GM13977 (cell line): Measurements from ENCODE around the gene SCARB1.

ENCODE experiments used
- DNase-seq: peaks from one replicate; pipeline ENCODE4 v3.0.0; 2012; ENCODE audit warnings: low spot score
- in situ Hi-C: fragments of 300-500 bp; cut with MboI; formaldehyde crosslinking; loops from one replicate; pipeline ENCODE4 v1.12.0; 2022; ENCODE audit warnings: low sequenced_read_pairs, low pct_unique_long_range_greater_than_20kb, mixed read lengths, inconsistent platforms; ENCODE audit not compliant: unreplicated experiment
- TF ChIP-seq, protein P1 (sequence below): IDR thresholded peaks from 2 replicates; pipeline ENCODE4 v1.5.1; 2012; ENCODE audit warnings: mild to moderate bottlenecking, control low read depth; ENCODE audit not compliant: insufficient read depth; ENCODE audit errors: extremely low read depth, missing control alignments

SCARB1 gene

DNA sequence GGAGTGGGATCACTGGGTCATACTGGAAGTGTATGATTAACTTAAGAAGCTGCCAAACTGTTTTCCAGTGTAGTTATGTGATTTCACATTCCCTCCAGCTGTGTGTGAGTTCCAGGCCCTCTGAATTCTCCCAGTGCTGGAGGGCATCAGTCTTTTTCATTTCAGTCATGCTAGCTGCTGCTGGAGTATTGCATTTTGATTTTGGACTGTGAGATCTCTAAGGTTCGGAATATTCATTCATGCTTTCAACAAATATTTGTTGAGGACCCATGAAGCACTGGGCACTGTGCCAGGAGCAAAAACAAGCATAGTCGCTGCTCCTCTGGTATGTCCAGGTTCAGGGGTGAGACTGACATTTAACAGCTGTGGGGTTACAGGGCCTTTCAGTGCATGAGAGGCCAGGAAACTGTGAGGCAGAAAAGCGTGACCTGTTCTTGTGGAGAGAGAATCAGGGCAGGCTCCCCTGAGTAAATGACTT lies 133.2 kb downstream of the SCARB1 start:
- in situ Hi-C loops: no loop called here
- no peak for DNase-seq
- TF ChIP-seq, protein P1, sequence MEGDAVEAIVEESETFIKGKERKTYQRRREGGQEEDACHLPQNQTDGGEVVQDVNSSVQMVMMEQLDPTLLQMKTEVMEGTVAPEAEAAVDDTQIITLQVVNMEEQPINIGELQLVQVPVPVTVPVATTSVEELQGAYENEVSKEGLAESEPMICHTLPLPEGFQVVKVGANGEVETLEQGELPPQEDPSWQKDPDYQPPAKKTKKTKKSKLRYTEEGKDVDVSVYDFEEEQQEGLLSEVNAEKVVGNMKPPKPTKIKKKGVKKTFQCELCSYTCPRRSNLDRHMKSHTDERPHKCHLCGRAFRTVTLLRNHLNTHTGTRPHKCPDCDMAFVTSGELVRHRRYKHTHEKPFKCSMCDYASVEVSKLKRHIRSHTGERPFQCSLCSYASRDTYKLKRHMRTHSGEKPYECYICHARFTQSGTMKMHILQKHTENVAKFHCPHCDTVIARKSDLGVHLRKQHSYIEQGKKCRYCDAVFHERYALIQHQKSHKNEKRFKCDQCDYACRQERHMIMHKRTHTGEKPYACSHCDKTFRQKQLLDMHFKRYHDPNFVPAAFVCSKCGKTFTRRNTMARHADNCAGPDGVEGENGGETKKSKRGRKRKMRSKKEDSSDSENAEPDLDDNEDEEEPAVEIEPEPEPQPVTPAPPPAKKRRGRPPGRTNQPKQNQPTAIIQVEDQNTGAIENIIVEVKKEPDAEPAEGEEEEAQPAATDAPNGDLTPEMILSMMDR: no peak

DNA sequence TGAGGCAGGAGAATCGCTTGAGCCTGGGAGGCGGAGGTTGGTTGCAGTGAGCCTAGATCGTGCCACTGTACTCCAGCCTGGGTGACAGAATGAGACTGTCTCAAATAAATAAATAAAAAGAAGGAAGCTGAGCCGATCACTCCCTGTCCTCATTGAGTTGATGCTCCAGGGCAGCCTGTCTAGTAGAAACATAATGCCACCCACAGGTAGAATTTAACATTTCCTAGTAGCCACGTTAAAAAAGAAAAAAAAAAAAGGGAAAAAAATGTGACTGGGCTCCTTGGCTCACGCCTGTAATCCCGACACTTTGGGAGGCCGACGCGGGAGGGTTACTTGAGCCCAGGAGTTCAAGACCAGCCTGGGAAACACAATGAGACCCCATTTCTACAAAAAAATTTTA lies 135.7 kb downstream of the SCARB1 start:
- TF ChIP-seq, protein P1: no peak
- DNase-seq: no peak
- in situ Hi-C loops: no loop called here

DNA sequence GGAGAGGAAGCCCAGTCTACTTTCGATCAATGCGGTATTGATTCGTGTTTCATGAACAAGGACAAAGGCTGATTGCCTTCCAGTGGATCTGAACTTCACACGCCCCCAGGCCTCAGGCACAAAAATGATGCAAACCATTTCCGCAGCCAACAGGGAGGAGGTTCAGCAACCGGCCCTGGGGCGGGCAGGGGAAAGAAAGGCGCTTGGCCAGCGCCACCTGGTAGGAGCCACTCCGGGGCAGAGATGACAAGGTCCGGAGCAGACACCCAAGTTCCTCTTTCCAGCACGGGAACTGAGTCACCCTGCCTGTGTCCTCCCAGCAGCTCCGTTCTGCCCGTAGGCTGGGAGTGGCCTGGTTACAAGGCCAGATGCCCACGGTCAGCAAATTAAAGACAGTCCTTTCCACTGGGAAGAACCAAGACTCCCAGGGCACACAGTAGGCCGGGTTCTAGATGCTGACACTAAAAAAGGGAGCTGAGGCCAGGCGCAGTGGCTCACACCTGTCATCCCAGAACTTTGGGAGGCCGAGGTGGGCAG lies 136.3 kb downstream of the SCARB1 start:
- no peak for DNase-seq
- in situ Hi-C loops: no loop called here
- TF ChIP-seq, protein P1: no peak
